Thymus (tissue), 11 donors: ENCODE data around the gene TMA7. TPM values are rescaled to one million over a fixed set of nuclear protein-coding genes. Genes with fewer than 3 reads are reported as not detected.

Source experiments
- DNase-seq, 9 donors: peaks; one replicate each; pipeline ENCODE4 v3.0.0-alpha.2; 2013; ENCODE audit warnings: low spot score in 9 of 9, low read depth in 6 of 9, missing footprints in 1 of 9
- H3K27ac ChIP-seq, 2 donors: one replicate each; pipeline ENCODE4 v1.5.1; 2013; ENCODE audit warnings: control low read depth in 1 of 2, low read depth in 1 of 2, low read length in 1 of 2, mild to moderate bottlenecking in 1 of 2, moderate library complexity in 1 of 2
- H3K27me3 ChIP-seq, 2 donors: one replicate each; pipeline ENCODE4 v1.5.1; 2013; ENCODE audit warnings: low read length in 1 of 2; ENCODE audit not compliant: control insufficient read depth in 2 of 2, insufficient read depth in 1 of 2
- H3K36me3 ChIP-seq, 2 donors: one replicate each; pipeline ENCODE4 v1.5.1; 2013; ENCODE audit warnings: low read length in 1 of 2, mild to moderate bottlenecking in 1 of 2, moderate library complexity in 1 of 2; ENCODE audit not compliant: control insufficient read depth in 2 of 2, insufficient read depth in 2 of 2
- H3K4me1 ChIP-seq, 2 donors: one replicate each; pipeline ENCODE4 v1.5.1; 2013; ENCODE audit warnings: low read length in 2 of 2; ENCODE audit not compliant: control insufficient read depth in 2 of 2, insufficient read depth in 2 of 2
- H3K4me3 ChIP-seq, 2 donors: one replicate each; pipeline ENCODE4 v1.5.1; 2013; ENCODE audit warnings: low read length in 2 of 2, control low read depth in 1 of 2, mild to moderate bottlenecking in 1 of 2
- H3K9me3 ChIP-seq, 2 donors: one replicate each; pipeline ENCODE4 v1.5.1; 2013; ENCODE audit warnings: low read length in 1 of 2, mild to moderate bottlenecking in 1 of 2; ENCODE audit not compliant: control insufficient read depth in 2 of 2, insufficient read depth in 1 of 2
- WGBS: extraction: QIAGEN DNeasy Blood & Tissue Kit; methylation state at CpG from one replicate; pipeline ENCODE4 v1.1.7; 2013; 5-methylcytosine and 5-hydroxymethylcytosine counted together
- polyA plus RNA-seq: library from polyadenylated mRNA; stranded (reverse); fragments of 200-250 nt; gene quantifications from one replicate; pipeline ENCODE4 v1.2.3, GENCODE V29; 2013
- total RNA-seq: library from RNA; stranded (reverse); fragments of 120-200 nt; gene quantifications from one replicate; pipeline ENCODE4 v1.2.4, GENCODE V29; 2013
- donor health status: healthy.

The TMA7 gene
- total and polyA plus RNA-seq, 2 donors, result 660 to 735 TPM

DNA sequence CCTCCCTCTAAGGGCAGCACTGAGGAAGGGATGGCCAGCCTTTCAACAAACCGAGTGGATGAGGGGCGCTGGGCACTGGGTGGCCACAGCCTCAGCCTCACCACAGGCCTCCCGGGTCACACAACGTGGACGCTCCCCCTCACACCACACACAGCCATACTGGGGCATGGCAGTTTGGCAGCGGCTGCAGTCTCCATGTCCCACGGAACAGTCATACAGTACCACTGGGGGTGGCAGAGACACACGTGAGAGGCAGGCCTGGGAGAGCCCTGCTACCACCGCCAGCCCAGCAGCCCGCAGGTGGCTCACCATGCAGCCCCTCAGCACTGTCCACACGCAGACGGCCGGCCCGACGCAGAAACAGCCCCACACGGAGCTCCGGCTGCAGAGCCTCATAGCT, 21.9 kb upstream of the TMA7 start:
- Histone ChIP-seq H3K27me3 (no peaks in the 10 kb centered on the region), H3K9me3 (no peaks in the 10 kb centered on the region), H3K4me1 (peaks cover 0 to 7% of the 10 kb centered on the region in 2 donors), H3K36me3 (peaks cover 0 to 13% of the 10 kb centered on the region in 2 donors), H3K27ac (no peak overlapping the region), H3K4me3 (no peak overlapping the region)
- no peak for DNase-seq
- WGBS, result 98% methylated on average over 17 of the region's 17 CpGs

DNA sequence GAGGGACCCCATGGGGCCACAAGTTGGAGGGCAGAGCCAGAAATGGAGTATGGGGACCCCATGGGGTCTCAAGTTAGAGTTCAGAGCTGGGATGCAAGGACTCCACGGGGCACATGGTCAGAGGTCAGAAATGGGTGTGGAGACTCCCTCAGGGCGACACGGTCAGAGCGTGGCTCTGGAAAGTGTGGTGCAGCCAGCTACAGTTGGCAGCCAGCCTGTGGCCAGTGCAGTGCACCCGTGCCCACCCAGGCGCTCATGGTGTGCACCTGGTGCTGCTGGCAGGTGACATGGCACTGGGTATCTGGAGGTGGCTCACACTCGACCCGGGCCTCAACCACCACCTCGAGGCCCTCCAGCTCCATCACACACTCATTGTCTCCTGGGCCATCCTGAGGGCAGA, 21.4 kb upstream of the TMA7 start:
- Histone ChIP-seq H3K4me1 (peaks cover 0 to 7% of the 10 kb centered on the region in 2 donors), H3K9me3 (no peaks in the 10 kb centered on the region), H3K4me3 (no peak overlapping the region), H3K27ac (no peak overlapping the region), H3K27me3 (no peaks in the 10 kb centered on the region), H3K36me3 (peaks cover 0 to 13% of the 10 kb centered on the region in 2 donors)
- DNase-seq, result no peak
- WGBS, result 98% methylated on average over 9 of the region's 9 CpGs

DNA sequence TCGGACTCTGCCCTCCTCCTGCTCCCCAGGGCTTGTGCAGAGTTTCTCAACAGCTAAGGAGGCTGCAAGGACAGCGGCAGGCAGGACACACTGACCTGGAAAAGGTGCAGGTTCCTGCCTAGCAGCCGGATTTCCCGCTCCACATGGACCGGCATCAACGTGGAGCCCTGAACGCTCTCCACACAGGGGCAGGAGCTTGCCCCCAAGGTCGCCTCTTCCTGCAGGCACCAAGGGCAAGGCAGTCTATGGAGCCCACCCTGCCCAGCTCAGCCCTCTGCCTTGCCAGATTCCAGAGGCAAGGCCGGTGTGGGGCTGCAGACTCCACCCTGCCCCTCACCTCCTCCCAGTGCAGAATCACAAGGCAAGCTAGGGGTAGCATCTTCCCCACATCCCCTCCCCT, 20.9 kb upstream of the TMA7 start:
- Histone ChIP-seq H3K36me3 (peaks cover 0 to 13% of the 10 kb centered on the region in 2 donors), H3K27me3 (no peaks in the 10 kb centered on the region), H3K4me3 (no peak overlapping the region), H3K9me3 (no peaks in the 10 kb centered on the region), H3K27ac (no peak overlapping the region), H3K4me1 (peaks cover 0 to 7% of the 10 kb centered on the region in 2 donors)
- WGBS, result 96% methylated on average over 9 of the region's 9 CpGs
- no peak for DNase-seq

DNA sequence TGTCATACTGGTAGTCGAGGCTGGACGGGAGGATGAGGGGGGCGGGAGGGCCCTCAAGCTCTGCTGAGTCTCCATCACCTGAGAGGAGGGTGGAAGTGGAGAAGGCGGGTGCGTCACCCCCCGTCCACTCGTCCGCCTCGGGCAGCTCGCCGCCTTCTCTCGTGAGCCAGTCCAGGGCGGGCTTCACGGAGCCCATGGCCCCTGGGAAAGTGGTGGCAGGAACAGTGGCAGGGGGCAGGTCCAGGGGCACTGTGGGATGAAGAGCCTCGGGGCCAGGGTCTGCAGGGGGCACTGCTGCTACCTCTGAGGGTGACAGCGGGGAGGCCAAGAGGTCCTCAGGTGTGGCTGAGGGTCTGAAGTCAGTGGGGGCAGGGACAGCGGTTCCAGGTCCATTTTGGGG, 20.5 kb upstream of the TMA7 start:
- no peak for DNase-seq
- Histone ChIP-seq H3K27ac (no peak overlapping the region), H3K27me3 (no peaks in the 10 kb centered on the region), H3K4me1 (peaks cover 0 to 7% of the 10 kb centered on the region in 2 donors), H3K36me3 (peaks cover 0 to 9% of the 10 kb centered on the region in 2 donors), H3K9me3 (no peaks in the 10 kb centered on the region), H3K4me3 (no peak overlapping the region)
- WGBS, result 97% methylated on average over 17 of the region's 17 CpGs

DNA sequence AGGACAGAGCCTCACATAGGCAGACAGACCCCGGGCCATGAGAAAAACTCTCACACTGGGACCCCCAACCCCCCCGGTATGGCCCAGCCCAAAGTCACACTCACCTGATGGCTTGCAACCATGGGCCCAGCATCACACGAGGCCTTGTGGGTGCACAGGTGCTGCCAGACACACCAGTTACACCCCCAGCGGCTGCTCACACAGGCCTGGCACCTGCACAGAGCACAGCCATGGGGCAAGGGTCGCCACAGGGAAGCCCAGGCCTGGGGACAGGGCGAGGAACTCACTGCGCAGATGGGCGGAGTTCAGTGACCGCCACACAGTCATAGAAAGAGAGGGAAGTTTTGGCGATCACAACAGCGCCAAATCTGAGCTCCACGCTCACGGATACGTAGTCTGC, 19.5 kb upstream of the TMA7 start:
- no peak overlapping the region for H3K4me3 ChIP-seq
- DNase-seq, result no peak
- peaks cover 0 to 4% of the 10 kb centered on the region in 2 donors for H3K36me3 ChIP-seq
- H3K9me3 ChIP-seq, result no peaks in the 10 kb centered on the region
- peaks cover 0 to 11% of the 10 kb centered on the region in 2 donors for H3K4me1 ChIP-seq
- 94% methylated on average over 14 of the region's 14 CpGs for WGBS
- H3K27ac ChIP-seq, result no peak overlapping the region
- H3K27me3 ChIP-seq, result no peaks in the 10 kb centered on the region

DNA sequence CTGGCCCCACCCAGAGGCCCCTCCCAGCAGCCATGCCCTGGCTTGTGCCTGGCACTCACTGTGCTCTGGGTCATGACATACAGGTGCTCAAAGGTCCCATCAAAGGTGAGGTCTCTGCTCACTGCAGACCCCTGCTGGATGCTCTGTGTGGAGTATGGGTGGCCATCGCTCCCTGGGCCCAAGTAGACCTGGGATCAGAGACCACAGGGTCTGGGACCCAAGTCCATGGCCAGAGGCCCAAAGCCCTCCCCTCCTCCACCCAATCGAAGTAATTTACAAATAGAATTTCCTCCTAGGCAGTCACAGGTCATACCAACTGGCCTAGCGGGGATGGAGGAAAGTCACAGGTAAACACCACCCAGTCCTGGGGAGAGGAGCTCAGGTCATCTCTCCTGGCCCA, 17.8 kb upstream of the TMA7 start:
- Histone ChIP-seq H3K27me3 (peaks cover 0 to 13% of the 10 kb centered on the region in 2 donors), H3K4me3 (no peak overlapping the region), H3K27ac (no peak overlapping the region), H3K9me3 (no peaks in the 10 kb centered on the region), H3K4me1 (peaks cover 0 to 11% of the 10 kb centered on the region in 2 donors), H3K36me3 (peaks cover 0 to 4% of the 10 kb centered on the region in 2 donors)
- no peak for DNase-seq
- WGBS, result 95% methylated on average over 3 of the region's 3 CpGs

DNA sequence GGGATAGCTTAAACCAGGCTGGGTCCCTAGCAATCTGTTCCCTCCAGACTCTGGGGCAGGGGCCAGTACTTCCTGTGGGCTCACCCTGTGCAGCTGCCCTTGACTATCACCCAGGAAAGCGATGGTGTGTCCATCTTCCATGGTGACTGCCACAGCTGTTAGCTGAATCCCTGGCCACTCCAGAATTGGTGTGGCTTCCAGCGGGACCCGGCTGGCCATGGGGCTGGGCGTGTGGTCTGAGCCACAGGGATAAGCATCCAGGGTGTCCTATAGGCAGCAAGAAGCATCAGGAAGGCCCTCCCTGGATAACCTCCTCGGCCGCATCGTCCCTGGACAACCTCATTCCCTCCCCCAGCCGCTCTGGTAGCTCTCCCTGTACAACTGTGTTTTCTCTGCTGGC, 17.4 kb upstream of the TMA7 start:
- H3K27ac ChIP-seq, result no peak overlapping the region
- H3K36me3 ChIP-seq, result peaks cover 0 to 4% of the 10 kb centered on the region in 2 donors
- H3K4me1 ChIP-seq, result peaks cover 0 to 11% of the 10 kb centered on the region in 2 donors
- no peak overlapping the region for H3K4me3 ChIP-seq
- no peaks in the 10 kb centered on the region for H3K9me3 ChIP-seq
- no peak for DNase-seq
- H3K27me3 ChIP-seq, result peaks cover 0 to 18% of the 10 kb centered on the region in 2 donors
- WGBS, result over 99% methylated on average over 8 of the region's 8 CpGs

DNA sequence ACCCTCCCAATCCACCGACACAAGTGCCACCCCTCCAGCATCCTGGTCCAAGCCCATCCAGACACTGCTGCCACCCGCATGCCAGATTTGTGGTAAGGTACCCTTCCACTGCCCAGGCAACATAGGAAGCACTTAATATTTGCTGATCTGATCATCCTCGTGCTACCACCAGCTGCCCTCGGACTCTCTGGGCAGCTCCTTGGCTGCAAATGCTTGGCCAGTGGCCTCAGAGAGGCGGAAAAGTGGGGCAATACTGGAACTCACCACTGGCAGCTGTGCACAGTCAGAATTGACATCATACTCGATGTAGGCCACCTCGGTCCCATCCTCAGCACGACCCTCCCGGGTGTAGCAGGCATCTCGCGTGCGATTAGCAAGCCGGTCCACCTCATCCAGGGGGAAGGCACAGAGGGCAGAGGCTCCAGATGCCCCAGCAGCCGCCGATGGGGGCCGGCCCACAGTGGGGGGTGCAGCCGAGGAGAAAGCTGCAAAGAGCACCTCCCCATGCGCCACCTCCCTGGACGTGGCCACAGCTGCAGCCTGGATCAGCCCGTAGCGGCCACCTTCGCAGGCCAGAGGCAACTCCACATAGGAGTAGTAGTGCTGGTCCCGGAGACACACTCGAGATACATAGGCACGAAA, 16.7 kb upstream of the TMA7 start:
- H3K27me3 ChIP-seq, result peaks cover 2 to 24% of the 10 kb centered on the region in 2 donors
- 97% methylated on average over 25 of the region's 25 CpGs for WGBS
- no peak overlapping the region for H3K27ac ChIP-seq
- no peak overlapping the region for H3K4me3 ChIP-seq
- H3K4me1 ChIP-seq, result peaks cover under 1 to 11% of the 10 kb centered on the region in 2 donors
- peaks cover 0 to 4% of the 10 kb centered on the region in 2 donors for H3K36me3 ChIP-seq
- no peaks in the 10 kb centered on the region for H3K9me3 ChIP-seq
- no peak for DNase-seq

DNA sequence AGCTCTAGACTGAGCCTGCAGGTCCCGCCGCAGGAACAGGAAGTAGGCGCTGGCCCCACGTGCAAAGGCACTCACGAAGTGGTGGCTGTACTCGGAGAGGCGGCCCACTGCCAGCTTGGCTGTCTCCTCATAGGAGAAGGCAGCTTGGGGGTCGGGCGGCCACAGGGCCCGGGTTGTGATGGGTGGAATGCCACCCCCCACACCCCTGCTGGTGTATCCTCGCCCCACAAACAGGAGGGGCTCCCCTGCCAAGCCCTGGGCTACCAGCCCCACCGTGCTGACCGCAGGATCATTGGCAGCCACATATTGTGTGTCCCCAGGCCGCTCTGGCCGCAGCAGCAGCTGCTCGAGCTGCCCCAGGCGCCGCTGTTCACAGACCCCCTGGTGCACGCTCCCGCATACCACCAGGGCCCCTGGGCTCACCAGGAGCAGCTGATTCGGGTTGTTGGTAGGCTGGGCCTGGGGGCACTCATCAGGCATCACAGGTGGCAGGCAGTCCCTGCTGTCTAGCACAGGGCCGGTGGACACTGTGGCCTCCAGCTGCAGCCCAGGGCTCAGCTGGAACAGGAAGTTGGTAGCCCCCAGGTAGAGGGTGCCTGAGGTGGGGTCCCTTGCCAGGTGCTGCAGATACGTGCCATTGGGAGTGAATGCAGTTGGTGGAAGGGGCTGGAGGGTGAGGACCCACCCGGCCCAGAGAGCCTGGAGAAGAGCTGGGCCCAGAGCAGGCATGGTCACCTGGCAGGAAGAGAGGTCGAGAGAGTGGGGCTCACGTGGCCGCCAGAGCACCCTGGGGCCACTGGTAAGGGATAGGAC, 16.0 kb upstream of the TMA7 start:
- Histone ChIP-seq H3K4me1 (peaks cover 4 to 11% of the 10 kb centered on the region in 2 donors), H3K27me3 (peaks cover 4 to 32% of the 10 kb centered on the region in 2 donors), H3K4me3 (no peak overlapping the region), H3K36me3 (peaks cover 0 to 4% of the 10 kb centered on the region in 2 donors), H3K9me3 (no peaks in the 10 kb centered on the region), H3K27ac (no peak overlapping the region)
- DNase-seq, result no peak
- WGBS, result 94% methylated on average over 27 of the region's 27 CpGs
